Endothelial cell of umbilical vein (primary cell): ENCODE results near the gene HLA-DMA. TPM values are rescaled to one million over a fixed set of nuclear protein-coding genes. Genes with fewer than 3 reads are reported as not detected.
A peak's percentile ranks its signal among the peaks of the same experiment; 100 is the strongest.

ENCODE experiments used
- BruUV-seq: library from RNA; stranded (reverse); fragments of 400-500 nt; replicated peaks from 2 replicates; lab custom pipeline; 2021; lab: Mats Ljungman, UMichigan
- CTCF ChIA-PET: fragments of 300-600, 350-600 bp; sonication (Branson Sonifier 250); formaldehyde crosslinking; loops from one replicate; lab custom pipeline; 2021; ENCODE audit warnings: antibody characterized with exemption, inconsistent platforms; lab: Charles Lee
- POLR2A ChIA-PET: fragments of 300-600, 350-600 bp; sonication (Branson Sonifier 250); formaldehyde crosslinking; loops from one replicate; lab custom pipeline; 2021; ENCODE audit warnings: antibody characterized with exemption, inconsistent platforms; lab: Charles Lee
- DNase-seq: peaks from one replicate; pipeline ENCODE4 v3.0.0-alpha.2; 2011; ENCODE audit warnings: low read depth, low spot score
- FAIRE-seq: peaks from 2 replicates; lab custom pipeline; 2011; peaks lifted over from hg19 to GRCh38; lab: Jason Lieb, UNC
- H2AFZ ChIP-seq: 2 replicates; pipeline ENCODE4 v1.6.0; 2012; ENCODE audit warnings: low read depth, low read length, control low read depth, inconsistent platforms
- H3K27ac ChIP-seq: 2 replicates; pipeline ENCODE4 v1.5.1; 2011; ENCODE audit warnings: low read depth, mild to moderate bottlenecking, control low read depth, low read length, moderate library complexity; ENCODE audit not compliant: insufficient read depth
- H3K27me3 ChIP-seq, 2 experiments: 2 replicates each; pipeline versions ENCODE4 v1.6.0 to v1.6.1; 2011; ENCODE audit warnings: low read length in 2 of 2, mixed read lengths in 1 of 2; ENCODE audit not compliant: control insufficient read depth in 2 of 2, insufficient read depth in 2 of 2
- H3K36me3 ChIP-seq, 2 experiments: 2 replicates in 1 of 2; 3 replicates in 1 of 2; pipeline ENCODE4 v1.5.1; 2011; ENCODE audit warnings: low read length in 2 of 2, mild to moderate bottlenecking in 1 of 2, moderate library complexity in 1 of 2; ENCODE audit not compliant: control insufficient read depth in 2 of 2, insufficient read depth in 2 of 2; ENCODE audit errors: extremely low read depth in 1 of 2
- H3K4me1 ChIP-seq: 3 replicates; pipeline ENCODE4 v1.5.1; 2011; ENCODE audit warnings: mild to moderate bottlenecking, low read length; ENCODE audit not compliant: control insufficient read depth, insufficient read depth; ENCODE audit errors: extremely low read depth
- H3K4me2 ChIP-seq: 2 replicates; pipeline ENCODE4 v1.6.1; 2011; ENCODE audit warnings: low read length, control low read depth, mixed read lengths; ENCODE audit not compliant: insufficient read depth
- H3K4me3 ChIP-seq, 3 experiments: fragments of 200-600 bp in 1 of 3; sonication (generic), shearing (Covaris generic) in 1 of 3; replicated peaks in 1 of 3; 2 replicates each; pipeline ENCODE4 v1.5.1; 2011 to 2016; ENCODE audit warnings: control low read depth in 3 of 3, low read length in 3 of 3, mild to moderate bottlenecking in 2 of 3, inconsistent platforms in 1 of 3, low read depth in 1 of 3, moderate library complexity in 1 of 3; ENCODE audit not compliant: insufficient read depth in 1 of 3
- H3K79me2 ChIP-seq: 2 replicates; pipeline ENCODE4 v1.6.0; 2012; ENCODE audit warnings: low read length, inconsistent platforms; ENCODE audit not compliant: control insufficient read depth, insufficient read depth
- H3K9ac ChIP-seq: replicated peaks from 2 replicates; pipeline ENCODE3; 2011; ENCODE audit warnings: low read length, control low read depth; ENCODE audit not compliant: insufficient read depth; ENCODE audit errors: extremely low read depth
- H3K9me1 ChIP-seq: replicated peaks from 3 replicates; pipeline ENCODE4 v1.6.0; 2011; ENCODE audit warnings: mild to moderate bottlenecking, low read length; ENCODE audit not compliant: control insufficient read depth, insufficient read depth; ENCODE audit errors: extremely low read depth
- H3K9me3 ChIP-seq: replicated peaks from 2 replicates; pipeline ENCODE4 v1.5.1; 2012; ENCODE audit warnings: low read length, inconsistent platforms; ENCODE audit not compliant: control insufficient read depth, insufficient read depth
- H4K20me1 ChIP-seq: replicated peaks from 2 replicates; pipeline ENCODE3; 2011; ENCODE audit warnings: mild to moderate bottlenecking, low read length; ENCODE audit not compliant: control insufficient read depth, insufficient read depth; ENCODE audit errors: extremely low read depth
- EZH2 ChIP-seq: IDR thresholded peaks from 2 replicates; pipeline ENCODE4 v1.6.1; 2012; ENCODE audit warnings: borderline replicate concordance, low read depth, mild to moderate bottlenecking, moderate library complexity, low read length, inconsistent platforms; ENCODE audit not compliant: severe bottlenecking
- FOS ChIP-seq: IDR thresholded peaks from 2 replicates; pipeline ENCODE4 v1.6.1; 2011; ENCODE audit warnings: mild to moderate bottlenecking, low read length, moderate library complexity, borderline replicate concordance; ENCODE audit not compliant: insufficient read depth
- GATA2 ChIP-seq: IDR thresholded peaks from 2 replicates; pipeline ENCODE4 v1.7.0; 2011; ENCODE audit warnings: low read depth, mild to moderate bottlenecking, moderate library complexity, mixed read lengths, low read length; ENCODE audit not compliant: insufficient read length, insufficient read depth
- JUN ChIP-seq: IDR thresholded peaks from 2 replicates; pipeline ENCODE4 v1.6.1; 2011; ENCODE audit warnings: borderline replicate concordance, low read depth; ENCODE audit not compliant: insufficient read length, insufficient read depth
- MYC ChIP-seq: IDR thresholded peaks from one replicate; pipeline ENCODE4 v1.6.1; 2011; ENCODE audit warnings: mild to moderate bottlenecking, low read depth, low read length
- POLR2A ChIP-seq: IDR thresholded peaks from 2 replicates; pipeline ENCODE4 v1.6.1; 2012; ENCODE audit warnings: low read depth, mild to moderate bottlenecking, control low read depth, low read length
- POLR2AphosphoS5 ChIP-seq: IDR thresholded peaks from 2 replicates; pipeline ENCODE4 v1.6.1; 2012; ENCODE audit warnings: low read depth, mild to moderate bottlenecking, control low read depth, low read length, moderate library complexity; ENCODE audit not compliant: insufficient read depth
- dilution Hi-C: fragments of 300-500 bp; cut with MboI; formaldehyde crosslinking; loops from one replicate; pipeline ENCODE4 v1.15.0; 2019; ENCODE audit warnings: low sequenced_read_pairs; ENCODE audit not compliant: extremely low pct_ligation_motif_present
- intact Hi-C: fragments of 100-400 bp; cut with micrococcal nuclease; formaldehyde crosslinking; loops from one replicate; pipeline ENCODE4 v1.10.0; 2022
- polyA plus RNA-seq, 4 experiments: library from polyadenylated mRNA; depleted of rRNA in 3 of 4; stranded (reverse) in 3 of 4; unstranded in 1 of 4; fragments of >200 nt; gene quantifications; 2 replicates each; pipeline versions ENCODE4 v1.2.1 to v1.2.3, GENCODE V29; 2011 to 2012; ENCODE audit warnings: missing spikeins in 1 of 4
- total RNA-seq: library from RNA; stranded (reverse); gene quantifications from 2 replicates; pipeline ENCODE4 v1.2.3, GENCODE V29; 2021
- TF ChIP-seq, protein P1 (sequence below): IDR thresholded peaks from 2 replicates; pipeline ENCODE4 v1.6.1; 2011; ENCODE audit not compliant: insufficient read depth, insufficient read length
- TF ChIP-seq, protein P2 (sequence below), 2 donors: IDR thresholded peaks; 1 replicate in 1 of 2; 2 replicates in 1 of 2; pipeline ENCODE4 v1.5.1; 2011; ENCODE audit warnings: low read length in 2 of 2, mild to moderate bottlenecking in 2 of 2, moderate library complexity in 2 of 2, control low read depth in 1 of 2, inconsistent platforms in 1 of 2, low read depth in 1 of 2; ENCODE audit not compliant: insufficient read depth in 1 of 2; ENCODE audit errors: extremely low read depth in 1 of 2

Gene HLA-DMA
- total and polyA plus RNA-seq, 2 donors (not counting 3 experiments of a cell fraction or from before 2014, with no cell fraction given): 1.2 to 7.7 TPM

DNA sequence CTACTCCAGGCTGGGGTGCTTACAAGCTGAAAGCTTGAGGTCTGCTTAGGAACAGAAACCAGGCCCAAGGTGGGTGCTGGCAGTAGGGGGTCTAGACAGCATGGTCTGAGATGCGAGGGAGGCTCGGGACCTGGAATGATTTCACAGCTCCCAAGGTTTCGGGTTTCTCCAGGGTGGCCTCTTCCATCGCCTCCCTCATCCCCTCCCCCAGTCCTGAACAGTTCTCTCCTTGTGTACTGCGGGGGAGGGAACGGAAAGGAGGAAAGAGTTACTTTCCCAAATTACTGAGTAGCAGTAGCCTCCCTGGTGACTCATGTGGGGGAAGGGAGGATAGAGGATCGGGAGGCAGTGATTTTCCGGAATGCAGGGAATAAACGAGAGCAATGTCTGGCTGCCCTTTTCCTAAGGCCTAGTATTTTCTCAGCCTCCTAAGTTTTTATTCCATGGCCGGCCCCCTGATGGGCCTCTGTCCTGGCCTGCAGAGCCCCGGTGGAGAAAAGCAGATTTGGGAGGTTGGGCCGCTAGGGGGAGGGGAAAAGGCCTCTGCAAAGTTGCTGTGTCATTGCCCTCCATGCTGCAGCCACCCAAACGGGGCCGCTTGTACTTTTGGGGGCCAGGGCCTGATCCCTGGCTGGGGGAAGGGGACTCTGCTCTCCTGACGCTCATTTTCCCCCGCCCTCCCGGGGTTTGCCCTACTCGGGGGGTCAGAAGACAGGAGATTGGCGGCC, 17.0 kb upstream of the HLA-DMA start:
- FAIRE-seq (peak; percentile 83), DNase-seq (peak; percentile 81)
- TF ChIP-seq MYC: peak; percentile 27
- TF ChIP-seq POLR2AphosphoS5: peak; percentile 62
- peak; percentile 62 for TF ChIP-seq JUN
- TF ChIP-seq, protein P1, sequence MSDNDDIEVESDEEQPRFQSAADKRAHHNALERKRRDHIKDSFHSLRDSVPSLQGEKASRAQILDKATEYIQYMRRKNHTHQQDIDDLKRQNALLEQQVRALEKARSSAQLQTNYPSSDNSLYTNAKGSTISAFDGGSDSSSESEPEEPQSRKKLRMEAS: no peak
- TF ChIP-seq, protein P2, sequence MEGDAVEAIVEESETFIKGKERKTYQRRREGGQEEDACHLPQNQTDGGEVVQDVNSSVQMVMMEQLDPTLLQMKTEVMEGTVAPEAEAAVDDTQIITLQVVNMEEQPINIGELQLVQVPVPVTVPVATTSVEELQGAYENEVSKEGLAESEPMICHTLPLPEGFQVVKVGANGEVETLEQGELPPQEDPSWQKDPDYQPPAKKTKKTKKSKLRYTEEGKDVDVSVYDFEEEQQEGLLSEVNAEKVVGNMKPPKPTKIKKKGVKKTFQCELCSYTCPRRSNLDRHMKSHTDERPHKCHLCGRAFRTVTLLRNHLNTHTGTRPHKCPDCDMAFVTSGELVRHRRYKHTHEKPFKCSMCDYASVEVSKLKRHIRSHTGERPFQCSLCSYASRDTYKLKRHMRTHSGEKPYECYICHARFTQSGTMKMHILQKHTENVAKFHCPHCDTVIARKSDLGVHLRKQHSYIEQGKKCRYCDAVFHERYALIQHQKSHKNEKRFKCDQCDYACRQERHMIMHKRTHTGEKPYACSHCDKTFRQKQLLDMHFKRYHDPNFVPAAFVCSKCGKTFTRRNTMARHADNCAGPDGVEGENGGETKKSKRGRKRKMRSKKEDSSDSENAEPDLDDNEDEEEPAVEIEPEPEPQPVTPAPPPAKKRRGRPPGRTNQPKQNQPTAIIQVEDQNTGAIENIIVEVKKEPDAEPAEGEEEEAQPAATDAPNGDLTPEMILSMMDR (IDR thresholded peaks at IDR 0.05; ENCODE audit: extremely low read depth in 1 of 2, insufficient read depth in 1 of 2, low read depth in 1 of 2, low read length in 2 of 2): peak in 1 of 2 donors; percentile 24
- no peak for TF ChIP-seq GATA2
- no peak for TF ChIP-seq EZH2
- peak; percentile 12 for TF ChIP-seq POLR2A
- TF ChIP-seq FOS: peak; percentile 88
- Histone ChIP-seq H2AFZ (no peak overlapping the region), H3K9me1 (no peaks in the 10 kb centered on the region), H3K4me3 (peak overlapping the region; percentile 32 to 76 (median 55)), H3K79me2 (peaks cover 36% of the 10 kb centered on the region), H3K9ac (peak overlapping the region; percentile 88), H3K4me1 (peaks cover 26% of the 10 kb centered on the region), H3K4me2 (peak overlapping the region; percentile 52), H3K27me3 (no peaks in the 10 kb centered on the region), H4K20me1 (peaks cover under 1% of the 10 kb centered on the region), H3K36me3 (peaks cover 9 to 11% of the 10 kb centered on the region in 2 experiments), H3K9me3 (no peaks in the 10 kb centered on the region), H3K27ac (peak overlapping the region; percentile 81)
- CTCF ChIA-PET: interaction anchor here (0.9 to 13.7 kb wide), 6 partner anchors 15 to 131 kb away, joined by 3 to 187 read pairs (median 33); partner anchors contain the start of genes HLA-DMA and TAP2
- intact Hi-C loops (loop anchor here (1.0 to 10.0 kb wide), 5 partner anchors 128 to 793 kb away; partner anchors contain the start of genes AGPAT1, CUTA, HSD17B8 and PHF1), dilution Hi-C loops (no loop called here)
- TSS peak; percentile 17 for BruUV-seq
- POLR2A ChIA-PET: interaction anchor here (0.7 to 5.8 kb wide), 3 partner anchors 14 to 1107 kb away, joined by 6 to 89 read pairs (median 58); partner anchors contain the start of genes HLA-DMA and NEU1
